Measurements from ENCODE around the gene RAPH1. TPM values are rescaled to one million over a fixed set of nuclear protein-coding genes. Genes with fewer than 3 reads are reported as not detected.
A peak's percentile ranks its signal among the peaks of the same experiment; 100 is the strongest.
"Not testable (repeated sequence)": the region's sequence is repeated elsewhere in the genome, so short reads cannot be mapped to it uniquely, and the experiment has no call there.

Gene RAPH1
- total and polyA plus RNA-seq, 3 experiments from 2014 or later = 2.8 to 3.5 TPM; not detected in 1

- Histone ChIP-seq H3K36me3 (ENCODE audit: insufficient read depth, low read length) (no peaks in the 10 kb centered on the region), H3K4me3 (ENCODE audit: low read length) (no peak overlapping the region), H3K4me1 (ENCODE audit: insufficient read depth, low read length) (no peaks in the 10 kb centered on the region), H3K27ac (ENCODE audit: low read depth, low read length) (no peak overlapping the region), H3K9me3 (ENCODE audit: low read length) (no peaks in the 10 kb centered on the region), H3K27me3 (ENCODE audit: insufficient read depth, low read length, poor library complexity, severe bottlenecking) (no peaks in the 10 kb centered on the region)
- Mint-ChIP-seq H3K4me1 (peaks cover 4 to 12% (median 11%) of the 10 kb centered on the region in 3 donors), H3K27me3 (peaks cover 0 to 3% of the 10 kb centered on the region in 2 donors), H3K9me3 (no peaks in the 10 kb centered on the region), H3K27ac (no peak overlapping the region), H3K4me3 (no peak overlapping the region), H3K36me3 (peaks cover 0 to 1% (median 0%) of the 10 kb centered on the region in 3 donors)
- POLR2A ChIA-PET = no interaction called here
- CTCF ChIA-PET = no interaction called here
- DNase-seq = no peak
These were observed 8.8 kb upstream of the RAPH1 start for GRCh38 chr2:203543898-203544328.

GRCh38 chr2:203540598-203540997, 5.5 kb upstream of the RAPH1 start:
- H3K4me3 ChIP-seq (ENCODE audit: low read length); POLR2A ChIA-PET; H3K36me3 Mint-ChIP-seq; H3K4me1 Mint-ChIP-seq; H3K27ac Mint-ChIP-seq; H3K36me3 ChIP-seq (ENCODE audit: insufficient read depth, low read length); H3K9me3 ChIP-seq (ENCODE audit: low read length); H3K27ac ChIP-seq (ENCODE audit: low read depth, low read length); H3K27me3 ChIP-seq (ENCODE audit: insufficient read depth, low read length, poor library complexity, severe bottlenecking); DNase-seq; H3K4me3 Mint-ChIP-seq; H3K4me1 ChIP-seq (ENCODE audit: insufficient read depth, low read length): not testable (repeated sequence)
- CTCF ChIA-PET = interaction anchor here (1.3 kb wide), 1 partner anchor 118 kb away, joined by 3 read pairs; no protein-coding TSS in a partner anchor
- peaks cover 0 to 13% of the 10 kb centered on the region in 2 donors for H3K27me3 Mint-ChIP-seq
- peaks cover 0 to 11% (median 6%) of the 10 kb centered on the region in 5 donors for H3K9me3 Mint-ChIP-seq

- CTCF ChIA-PET; H3K36me3 ChIP-seq (ENCODE audit: insufficient read depth, low read length); H3K27me3 ChIP-seq (ENCODE audit: insufficient read depth, low read length, poor library complexity, severe bottlenecking); H3K36me3 Mint-ChIP-seq; H3K27ac Mint-ChIP-seq; H3K27ac ChIP-seq (ENCODE audit: low read depth, low read length); H3K4me1 ChIP-seq (ENCODE audit: insufficient read depth, low read length); H3K4me3 ChIP-seq (ENCODE audit: low read length); H3K4me3 Mint-ChIP-seq; DNase-seq; POLR2A ChIA-PET; H3K9me3 ChIP-seq (ENCODE audit: low read length): not testable (repeated sequence)
- H3K4me1 Mint-ChIP-seq = peaks cover 12 to 19% (median 13%) of the 10 kb centered on the region in 3 donors
- peaks cover 0 to 11% (median 6%) of the 10 kb centered on the region in 5 donors for H3K9me3 Mint-ChIP-seq
- H3K27me3 Mint-ChIP-seq = peaks cover 8 to 25% of the 10 kb centered on the region in 2 donors
These were observed 3.1 kb upstream of the RAPH1 start for GRCh38 chr2:203538237-203538636.

DNA sequence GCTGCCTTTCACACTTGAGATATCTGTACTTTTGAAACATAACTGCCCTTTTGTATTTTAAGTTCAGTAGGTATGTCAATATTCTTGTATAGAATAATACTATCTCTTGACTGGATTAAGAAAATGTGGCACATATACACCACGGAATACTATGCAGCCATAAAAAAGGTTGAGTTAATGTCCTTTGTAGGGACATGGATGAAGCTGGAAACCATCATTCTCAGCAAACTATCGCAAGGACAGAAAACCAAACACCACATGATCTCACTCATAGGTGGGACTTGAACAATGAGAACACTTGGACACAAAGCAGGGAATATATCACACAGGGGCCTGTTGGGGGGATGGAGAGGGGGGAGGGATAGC, 1.5 kb upstream of the RAPH1 start:
- POLR2A ChIA-PET; H3K36me3 Mint-ChIP-seq; H3K9me3 ChIP-seq (ENCODE audit: low read length); H3K27me3 ChIP-seq (ENCODE audit: insufficient read depth, low read length, poor library complexity, severe bottlenecking); H3K4me3 ChIP-seq (ENCODE audit: low read length); H3K36me3 ChIP-seq (ENCODE audit: insufficient read depth, low read length); DNase-seq; H3K27ac ChIP-seq (ENCODE audit: low read depth, low read length): not testable (repeated sequence)
- H3K4me1 ChIP-seq (ENCODE audit: insufficient read depth, low read length) = peaks cover 11% of the 10 kb centered on the region
- Mint-ChIP-seq H3K9me3 (peaks cover 0 to 11% (median 6%) of the 10 kb centered on the region in 5 donors), H3K4me3 (peak overlapping the region in 6 of 7 donors; percentile 36 to 87 (median 72)), H3K27me3 (peaks cover 17 to 39% of the 10 kb centered on the region in 2 donors), H3K4me1 (peaks cover 12 to 22% (median 17%) of the 10 kb centered on the region in 3 donors), H3K27ac (peak overlapping the region in 1 of 8 donors; percentile 71)
- CTCF ChIA-PET = interaction anchor here (1.2 to 1.3 kb wide), 2 partner anchors 9 to 50 kb away, joined by 3 read pairs; no protein-coding TSS in a partner anchor

DNA sequence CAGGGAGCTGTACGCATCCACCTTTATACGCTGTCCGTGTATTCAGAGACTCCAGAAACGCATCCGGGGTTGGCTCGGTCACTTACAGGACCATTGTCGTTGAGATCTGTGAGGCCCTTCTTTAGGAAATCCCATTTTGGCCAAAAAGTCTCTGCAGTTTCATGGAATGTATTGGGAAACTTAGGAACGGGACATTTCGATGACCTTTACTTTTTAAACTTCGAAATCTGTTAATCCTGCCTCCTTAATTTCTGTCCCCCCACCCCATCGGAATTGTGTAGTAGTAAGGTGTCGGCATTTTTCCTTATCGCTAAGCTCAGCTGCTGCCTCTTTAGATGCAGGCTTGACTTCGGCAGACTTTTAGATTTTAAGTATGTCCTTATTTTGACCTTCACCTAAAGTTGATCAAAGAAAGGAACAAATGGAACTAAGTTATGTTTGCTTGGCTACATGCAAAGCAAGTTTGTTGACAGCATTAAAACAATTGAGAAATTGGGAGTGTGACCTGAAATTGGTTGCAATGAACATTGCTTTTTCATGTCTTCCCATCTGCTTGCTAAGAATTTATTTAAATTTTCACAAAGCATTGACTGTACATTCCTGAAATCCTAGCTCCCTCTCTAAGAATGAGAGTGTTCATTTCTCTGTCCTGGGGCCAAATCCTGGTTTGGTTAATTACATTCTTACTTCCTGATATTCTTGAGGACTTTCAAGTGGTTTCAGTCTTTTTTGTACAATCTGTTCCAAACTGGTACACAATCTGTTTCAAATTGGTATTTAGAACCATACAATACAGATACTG, 884 bp upstream of the RAPH1 start:
- Mint-ChIP-seq H3K4me3 (peak overlapping the region; percentile 75 to 94 (median 86)), H3K27ac (peak overlapping the region in 3 of 8 donors; percentile 53 to 88 (median 71)), H3K4me1 (peaks cover 12 to 22% (median 17%) of the 10 kb centered on the region in 3 donors), H3K27me3 (peaks cover 19 to 45% of the 10 kb centered on the region in 2 donors), H3K9me3 (peaks cover 0 to 11% (median 6%) of the 10 kb centered on the region in 5 donors), H3K36me3 (no peaks in the 10 kb centered on the region)
- H3K27ac ChIP-seq (ENCODE audit: low read depth, low read length) = no peak overlapping the region
- H3K4me1 ChIP-seq (ENCODE audit: insufficient read depth, low read length) = peaks cover 11% of the 10 kb centered on the region
- ChIA-PET CTCF (interaction anchor here (1.2 to 1.3 kb wide), 2 partner anchors 9 to 50 kb away, joined by 3 read pairs; no protein-coding TSS in a partner anchor), POLR2A (no interaction called here)
- peaks cover 2% of the 10 kb centered on the region for H3K27me3 ChIP-seq (ENCODE audit: insufficient read depth, low read length, poor library complexity, severe bottlenecking)
- H3K4me3 ChIP-seq (ENCODE audit: low read length) = peak overlapping the region; percentile 55
- H3K9me3 ChIP-seq (ENCODE audit: low read length) = no peaks in the 10 kb centered on the region
- H3K36me3 ChIP-seq (ENCODE audit: insufficient read depth, low read length) = no peaks in the 10 kb centered on the region
- DNase-seq = no peak

DNA sequence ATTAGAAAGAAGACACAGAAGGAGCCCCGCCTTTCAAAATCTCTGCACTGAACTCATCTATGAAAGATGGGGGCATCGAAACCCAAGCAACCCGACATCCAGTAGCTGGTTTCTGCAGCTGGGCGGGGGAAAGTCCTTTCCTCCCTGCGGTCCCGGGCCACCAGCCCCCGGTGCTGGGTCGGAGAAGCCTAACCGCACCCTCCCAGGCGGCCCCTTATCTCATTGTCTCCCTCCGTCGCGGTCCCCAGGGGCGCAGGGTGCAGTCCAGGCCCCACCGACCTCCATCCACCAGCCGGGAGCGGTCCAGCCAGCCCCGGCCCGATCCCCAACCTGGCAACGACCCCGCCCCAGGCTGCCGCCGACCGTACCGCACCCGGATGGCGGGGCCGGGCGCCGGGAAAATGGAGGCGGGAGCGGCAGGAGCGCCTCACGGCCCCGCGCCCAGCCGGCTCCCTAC, 452 bp downstream of the RAPH1 start:
- DNase-seq = peak; percentile 8 to 49 (median 31)
- Mint-ChIP-seq H3K27me3 (peaks cover 21 to 55% of the 10 kb centered on the region in 2 donors), H3K27ac (peak overlapping the region in 3 of 8 donors; percentile 5 to 21 (median 16)), H3K9me3 (peaks cover 0 to 11% (median 6%) of the 10 kb centered on the region in 5 donors), H3K4me1 (peaks cover 12 to 22% (median 17%) of the 10 kb centered on the region in 3 donors), H3K36me3 (no peaks in the 10 kb centered on the region), H3K4me3 (peak overlapping the region; percentile 78 to 92 (median 83))
- no peaks in the 10 kb centered on the region for H3K9me3 ChIP-seq (ENCODE audit: low read length)
- peaks cover 11% of the 10 kb centered on the region for H3K4me1 ChIP-seq (ENCODE audit: insufficient read depth, low read length)
- POLR2A ChIA-PET = interaction anchor here (1.2 kb wide), 1 partner anchor 206 kb away, joined by 4 read pairs; no protein-coding TSS in a partner anchor
- peak overlapping the region; percentile 63 for H3K4me3 ChIP-seq (ENCODE audit: low read length)
- no peak overlapping the region for H3K27ac ChIP-seq (ENCODE audit: low read depth, low read length)
- peaks cover 2% of the 10 kb centered on the region for H3K27me3 ChIP-seq (ENCODE audit: insufficient read depth, low read length, poor library complexity, severe bottlenecking)
- no peaks in the 10 kb centered on the region for H3K36me3 ChIP-seq (ENCODE audit: insufficient read depth, low read length)
- CTCF ChIA-PET = interaction anchor here (1.4 kb wide), 1 partner anchor 281 kb away, joined by 5 read pairs; no protein-coding TSS in a partner anchor

DNA sequence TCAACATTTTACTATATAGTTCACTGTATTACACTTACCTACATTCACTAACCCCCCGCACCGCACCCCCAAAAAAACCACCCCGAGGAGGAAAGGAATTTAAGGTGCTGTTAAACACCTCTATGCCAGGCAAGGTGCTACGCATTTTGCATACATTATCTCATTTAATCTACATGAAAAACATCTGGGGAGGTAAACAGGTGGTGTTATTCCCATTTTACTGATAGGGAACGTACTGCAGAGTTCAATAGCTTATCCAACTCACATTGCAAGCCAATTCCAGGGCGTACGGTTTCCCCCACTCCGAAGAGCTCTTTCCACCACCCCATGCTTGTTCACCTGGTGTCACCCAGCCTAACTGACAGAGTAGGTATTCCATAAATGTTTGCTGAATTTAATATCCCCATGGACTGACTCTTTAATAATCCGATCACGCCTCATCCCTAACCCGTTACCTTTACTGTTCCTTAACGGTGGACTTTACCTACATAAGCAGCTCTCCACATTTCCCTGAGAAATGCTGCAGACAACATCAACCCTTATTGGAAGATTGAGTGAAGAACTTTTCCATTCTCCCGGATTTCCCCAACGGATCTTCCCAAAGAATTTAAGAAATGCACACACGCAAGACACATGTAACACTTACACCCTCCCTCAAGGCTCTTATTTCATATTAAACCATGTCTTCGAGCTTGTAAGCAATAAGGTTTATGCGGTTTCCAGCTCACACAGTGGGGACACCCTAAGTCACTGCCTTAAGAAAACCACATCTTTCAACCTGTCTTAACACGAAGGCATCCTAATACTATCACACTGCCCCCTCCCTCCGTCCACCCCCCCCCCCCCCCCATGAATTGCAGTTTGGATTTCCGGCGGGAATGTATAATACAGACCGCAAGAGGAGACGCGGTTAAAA, 1.2 kb downstream of the RAPH1 start:
- H3K27ac Mint-ChIP-seq = peak overlapping the region in 2 of 8 donors; percentile 24 to 57
- peaks cover 12 to 22% (median 17%) of the 10 kb centered on the region in 3 donors for H3K4me1 Mint-ChIP-seq
- Histone ChIP-seq H3K9me3 (ENCODE audit: low read length) (no peaks in the 10 kb centered on the region), H3K27ac (ENCODE audit: low read depth, low read length) (no peak overlapping the region), H3K4me3 (ENCODE audit: low read length) (peak overlapping the region; percentile 63), H3K27me3 (ENCODE audit: insufficient read depth, low read length, poor library complexity, severe bottlenecking) (peaks cover 2% of the 10 kb centered on the region), H3K4me1 (ENCODE audit: insufficient read depth, low read length) (peaks cover 11% of the 10 kb centered on the region), H3K36me3 (ENCODE audit: insufficient read depth, low read length) (no peaks in the 10 kb centered on the region)
- CTCF ChIA-PET = interaction anchor here (1.4 kb wide), 1 partner anchor 281 kb away, joined by 5 read pairs; no protein-coding TSS in a partner anchor
- peak overlapping the region; percentile 69 to 92 (median 82) for H3K4me3 Mint-ChIP-seq
- POLR2A ChIA-PET = interaction anchor here (0.6 to 1.2 kb wide), 3 partner anchors 187 to 621 kb away, joined by 3 to 4 read pairs (median 3); no protein-coding TSS in a partner anchor
- no peaks in the 10 kb centered on the region for H3K36me3 Mint-ChIP-seq
- peaks cover 21 to 60% of the 10 kb centered on the region in 2 donors for H3K27me3 Mint-ChIP-seq
- peaks cover 0 to 11% (median 6%) of the 10 kb centered on the region in 5 donors for H3K9me3 Mint-ChIP-seq
- peak in 3 of 5 donors; percentile 30 to 48 (median 44) for DNase-seq
